KBM-7 (cell line): ENCODE results near the gene LTK.

Experiments used
- DNase-seq: peaks from one replicate; pipeline ENCODE4 v3.0.0-alpha.2; 2015
- in situ Hi-C: fragments of 300-500 bp; cut with MboI; formaldehyde crosslinking; loops from 2 replicates; pipeline ENCODE4 v1.14.3; 2020; ENCODE audit warnings: low sequenced_read_pairs, low pct_unique_long_range_greater_than_20kb, mixed read lengths

LTK gene

DNA sequence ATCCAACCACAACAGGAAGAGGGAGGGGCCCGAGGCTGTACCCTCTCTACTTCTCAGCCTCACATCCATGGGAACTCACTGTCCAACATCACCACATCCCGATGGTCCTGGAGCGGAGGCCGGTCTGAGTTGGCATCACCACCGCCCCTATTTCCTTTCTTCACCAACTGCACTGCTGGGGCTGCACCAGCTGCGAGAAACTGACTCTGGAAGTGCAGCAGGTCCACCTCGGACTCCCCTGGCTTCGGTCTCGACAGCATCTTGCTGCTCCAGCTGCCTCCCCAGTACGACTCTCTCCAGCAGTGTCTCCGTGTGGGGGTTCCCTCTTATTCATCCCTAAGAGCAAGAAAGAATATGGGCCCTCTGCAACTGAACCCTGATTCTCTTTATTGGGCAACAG, 23.2 kb upstream of the LTK start:
- no peak for DNase-seq
- in situ Hi-C loops = no loop called here

DNA sequence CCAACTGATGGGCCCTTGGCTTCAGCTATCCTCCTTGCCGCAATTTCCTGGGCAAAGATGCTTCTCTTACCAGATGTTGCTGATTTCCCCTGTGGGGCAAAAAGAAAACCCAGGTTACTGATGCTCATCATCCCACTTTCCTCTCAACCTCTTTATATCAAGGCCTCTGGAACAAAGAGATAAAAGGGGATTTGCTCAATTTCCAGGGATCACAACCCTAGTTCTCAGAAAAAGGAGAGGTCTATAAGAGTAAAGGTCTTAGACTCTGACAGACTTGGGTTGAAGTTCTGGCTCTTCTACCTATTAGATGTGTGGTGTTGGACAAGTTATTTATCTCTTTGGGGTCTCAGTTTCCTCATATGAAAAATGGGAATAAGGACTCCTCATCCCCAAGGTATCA, 21.9 kb upstream of the LTK start:
- in situ Hi-C loops = no loop called here
- no peak for DNase-seq

DNA sequence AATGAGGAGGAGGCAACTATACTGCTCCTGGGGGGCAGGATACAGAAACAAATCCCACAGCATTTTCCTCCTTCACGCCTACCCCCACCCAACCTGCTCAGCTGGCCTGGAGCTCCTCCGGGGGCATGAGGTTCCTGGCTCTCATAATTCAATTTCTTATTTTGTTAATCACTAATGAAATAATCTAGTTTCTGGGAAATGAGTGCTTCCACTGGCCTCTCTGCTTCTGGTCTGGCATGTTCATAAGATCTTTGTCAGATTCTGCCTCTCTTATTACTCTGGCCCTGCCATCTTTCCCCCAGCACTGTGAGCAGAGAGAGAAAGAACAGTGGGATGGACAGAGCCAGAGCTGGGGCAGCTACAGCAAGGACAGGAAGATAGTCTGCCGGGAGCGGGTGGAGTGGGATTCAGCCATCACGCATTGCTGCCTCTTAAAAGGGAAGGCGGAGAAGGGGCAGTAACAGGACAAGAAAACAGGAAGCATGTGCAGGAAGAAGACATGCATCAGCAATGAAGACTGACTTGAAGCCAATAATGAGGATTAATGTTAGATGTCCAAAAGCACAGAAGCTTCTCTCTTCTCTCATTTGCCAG, 16.8 kb upstream of the LTK start:
- in situ Hi-C loops = no loop called here
- peak; percentile 58 for DNase-seq

DNA sequence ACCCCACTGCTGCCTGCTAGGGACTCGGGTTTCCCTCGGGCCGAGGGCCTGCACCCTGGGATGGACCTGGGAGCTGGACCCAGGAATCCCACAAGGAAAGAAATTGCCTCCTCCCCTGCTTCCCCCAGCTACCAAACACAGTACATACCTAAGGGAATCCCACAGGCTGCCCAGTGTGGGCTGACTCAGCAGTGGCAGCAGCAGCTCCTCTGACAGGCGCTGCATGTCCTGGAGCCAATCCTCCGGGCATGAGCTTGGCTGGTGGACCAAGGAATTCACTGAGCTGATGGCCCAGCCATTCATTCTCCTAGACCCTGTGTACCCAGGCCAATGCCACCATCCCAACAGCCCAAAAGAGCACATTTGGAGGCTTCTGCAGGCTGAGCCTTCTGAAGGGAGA, 9.5 kb upstream of the LTK start:
- in situ Hi-C loops = no loop called here
- no peak for DNase-seq

DNA sequence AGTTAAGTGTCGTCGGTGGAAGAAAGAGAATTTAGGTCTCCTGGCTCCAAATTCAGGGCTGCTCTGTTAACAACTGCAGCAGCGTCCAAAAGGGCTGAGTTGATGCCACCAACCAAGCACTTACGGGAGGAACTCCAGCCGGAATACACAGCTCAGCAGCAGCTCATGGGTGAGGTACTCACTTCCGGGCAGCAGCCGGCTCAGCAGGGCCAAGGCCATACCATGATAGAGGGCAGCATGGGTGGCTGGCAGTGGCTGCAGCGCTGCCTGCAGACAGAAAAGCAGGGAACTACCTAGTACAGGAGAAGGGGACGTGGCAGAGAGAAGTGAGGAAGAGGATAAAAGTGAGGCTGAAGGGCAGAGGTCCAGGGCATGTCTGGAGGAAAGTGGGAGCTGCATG, 8.0 kb upstream of the LTK start:
- in situ Hi-C loops = no loop called here
- DNase-seq = no peak

DNA sequence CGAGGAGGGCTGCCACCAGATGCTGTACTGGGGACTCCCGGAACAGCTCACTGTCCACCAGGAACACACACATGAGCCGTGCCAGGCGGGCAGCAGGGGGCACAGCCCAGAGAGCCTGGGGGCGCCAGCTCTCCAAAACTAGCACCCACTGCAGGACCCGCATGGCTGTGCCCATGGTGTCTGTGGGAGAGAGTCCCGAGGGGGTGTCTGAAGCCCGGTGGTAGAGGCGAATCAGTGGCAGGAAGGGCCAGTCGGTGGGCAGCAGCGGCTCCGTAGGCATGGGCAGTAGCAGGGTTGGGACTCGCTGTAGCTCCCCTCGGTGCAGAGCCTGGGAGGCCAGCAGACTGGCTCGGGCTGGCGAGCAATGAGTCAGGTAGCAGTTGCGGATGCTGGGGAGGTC, 7.0 kb upstream of the LTK start:
- in situ Hi-C loops = no loop called here
- no peak for DNase-seq

DNA sequence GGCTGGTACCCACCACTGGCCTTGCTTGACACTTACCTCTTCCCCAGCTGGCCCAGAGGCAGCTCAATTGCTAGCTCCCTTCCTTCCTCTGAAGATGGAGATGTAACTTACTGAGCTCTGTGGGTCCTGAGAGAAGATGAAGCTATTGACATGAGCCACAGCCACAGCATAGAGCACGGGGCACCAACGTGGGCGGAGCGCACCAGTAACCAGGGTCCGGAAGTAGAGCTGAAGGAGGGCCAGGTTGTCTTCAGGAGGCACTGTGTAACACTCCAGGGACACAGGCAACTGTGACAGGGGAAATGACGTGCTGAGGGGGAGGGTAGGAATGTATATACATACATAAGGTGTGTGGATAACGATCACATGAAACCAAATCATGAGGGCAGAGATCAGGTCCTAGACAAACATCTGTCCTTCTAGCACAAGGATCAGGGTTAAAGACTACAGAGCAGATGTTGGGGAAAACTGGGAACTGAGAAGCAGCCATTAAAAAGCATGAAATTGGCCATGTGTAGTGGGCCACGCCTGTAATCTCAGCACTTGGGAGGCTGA, 4.3 kb upstream of the LTK start:
- no peak for DNase-seq
- in situ Hi-C loops = no loop called here

DNA sequence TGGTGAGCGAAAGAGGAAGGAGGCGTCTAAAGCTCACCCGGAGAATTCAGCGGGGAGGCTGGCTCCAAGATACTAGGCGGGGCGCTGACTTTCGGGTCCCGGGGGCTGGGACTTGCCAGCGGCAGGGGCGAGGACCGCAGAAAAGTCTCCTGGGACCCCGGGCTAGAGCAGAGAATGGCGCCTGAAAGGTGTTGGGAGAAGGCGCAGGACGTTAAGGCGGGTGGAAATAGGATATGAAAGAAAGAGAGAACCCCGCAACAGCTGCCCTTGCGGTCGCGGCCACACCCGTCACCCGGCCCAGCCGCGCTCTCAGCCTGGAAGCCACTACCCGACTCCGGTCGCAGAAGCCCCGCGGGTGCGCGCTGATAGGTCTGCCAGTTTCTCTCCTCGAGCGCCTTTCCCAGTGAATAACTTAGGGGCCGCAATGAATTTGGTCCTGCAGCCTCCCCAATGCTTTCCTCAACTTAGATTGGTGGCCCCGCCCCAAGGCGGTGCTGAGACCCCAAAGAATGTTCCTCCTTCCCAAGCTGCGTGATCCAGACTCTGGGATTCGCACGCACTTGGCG, 604 bp downstream of the LTK start:
- in situ Hi-C loops = no loop called here
- no peak for DNase-seq

DNA sequence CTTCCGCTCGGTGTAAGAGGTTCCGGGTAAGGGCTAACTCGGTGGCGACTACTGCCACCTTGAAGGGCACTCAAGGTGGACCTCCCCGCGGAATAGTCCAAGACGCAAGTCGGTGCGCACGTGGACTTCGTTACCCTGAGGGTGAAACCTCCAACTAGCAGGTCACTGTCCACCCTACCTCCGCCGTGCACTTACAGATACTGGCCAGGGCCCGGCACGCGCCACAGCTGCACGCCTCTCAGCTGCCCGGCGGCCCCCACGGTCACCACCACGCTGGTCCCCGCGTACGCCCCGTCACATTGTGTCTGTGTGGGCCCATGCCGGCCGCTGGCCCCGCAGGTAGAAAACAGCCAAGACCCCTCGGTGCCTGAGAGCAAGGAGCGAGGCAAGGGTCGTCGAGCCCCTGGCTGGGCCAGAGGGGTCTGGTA, 1.1 kb downstream of the LTK start:
- in situ Hi-C loops = no loop called here
- DNase-seq = no peak

DNA sequence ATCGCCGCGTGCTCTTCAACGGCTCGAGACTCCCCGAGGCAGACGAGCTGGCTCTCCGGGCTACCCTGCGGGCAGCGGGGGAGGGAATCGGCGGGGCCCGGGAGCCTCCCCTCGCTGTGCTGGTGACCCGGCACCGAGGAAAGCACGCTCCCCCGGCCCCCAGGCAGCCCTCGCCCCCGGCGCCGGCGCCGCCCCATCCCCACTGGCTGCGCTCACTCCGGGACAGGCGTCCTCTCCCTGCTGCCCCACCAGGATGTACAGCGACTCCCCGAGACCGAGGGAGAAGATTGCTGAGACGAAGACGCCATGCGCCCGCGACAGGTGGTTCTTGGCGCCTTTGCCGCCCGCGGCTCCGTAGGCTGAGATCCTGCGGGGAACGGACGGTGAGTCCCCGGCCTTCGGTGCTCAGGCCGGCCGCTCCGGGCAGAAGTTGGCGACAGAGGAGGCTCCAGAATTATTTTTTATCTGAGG, 1.7 kb downstream of the LTK start:
- DNase-seq = no peak
- in situ Hi-C loops = no loop called here

DNA sequence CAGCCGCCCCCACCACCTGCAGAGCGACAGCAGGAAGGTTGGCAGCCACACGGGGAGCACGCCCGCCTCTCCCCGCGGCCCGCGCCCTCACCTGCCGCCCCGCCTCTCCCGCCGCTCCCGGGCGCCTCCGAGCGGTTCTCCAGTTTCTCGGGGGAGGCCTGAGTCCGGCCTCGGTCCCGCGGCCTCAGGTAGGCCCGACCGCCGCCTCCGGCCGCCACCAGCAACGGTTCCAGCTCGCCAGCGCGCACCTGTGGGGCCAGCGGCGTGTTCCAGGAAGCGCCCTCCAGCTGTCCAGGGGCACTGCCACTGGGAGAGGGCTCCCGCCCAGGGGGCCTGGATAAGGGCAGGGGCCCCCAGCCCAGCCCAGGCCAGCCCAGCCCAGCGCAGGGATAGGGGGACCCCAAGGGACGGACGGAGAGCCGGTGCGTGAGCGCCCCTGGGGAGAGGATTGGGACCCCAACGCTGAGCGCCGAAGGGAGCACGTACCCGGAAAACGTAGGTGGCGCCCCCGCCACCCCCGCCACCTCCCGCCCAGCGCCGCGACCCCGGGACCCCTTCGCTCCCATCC, 2.2 kb downstream of the LTK start:
- in situ Hi-C loops = no loop called here
- DNase-seq = no peak

DNA sequence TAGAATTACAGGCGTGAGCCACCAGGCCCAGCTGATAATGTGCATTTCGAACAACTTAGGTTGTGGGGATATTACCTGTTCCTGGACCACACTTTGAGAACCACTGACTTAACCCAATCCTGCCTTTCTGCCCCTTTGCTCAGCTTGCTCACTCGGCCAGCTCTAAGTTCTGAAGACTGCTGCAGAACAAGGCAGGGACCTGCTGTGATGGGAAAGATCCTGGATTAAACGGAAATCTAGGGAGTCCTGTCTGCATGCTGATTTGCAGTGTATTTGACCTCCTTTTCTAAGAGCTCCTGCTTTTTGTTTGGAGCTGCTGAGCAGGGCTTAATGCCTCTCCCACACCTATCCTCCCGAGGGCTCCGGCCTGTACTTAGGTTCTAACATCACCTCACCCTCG, 2.9 kb downstream of the LTK start:
- in situ Hi-C loops = no loop called here
- no peak for DNase-seq

DNA sequence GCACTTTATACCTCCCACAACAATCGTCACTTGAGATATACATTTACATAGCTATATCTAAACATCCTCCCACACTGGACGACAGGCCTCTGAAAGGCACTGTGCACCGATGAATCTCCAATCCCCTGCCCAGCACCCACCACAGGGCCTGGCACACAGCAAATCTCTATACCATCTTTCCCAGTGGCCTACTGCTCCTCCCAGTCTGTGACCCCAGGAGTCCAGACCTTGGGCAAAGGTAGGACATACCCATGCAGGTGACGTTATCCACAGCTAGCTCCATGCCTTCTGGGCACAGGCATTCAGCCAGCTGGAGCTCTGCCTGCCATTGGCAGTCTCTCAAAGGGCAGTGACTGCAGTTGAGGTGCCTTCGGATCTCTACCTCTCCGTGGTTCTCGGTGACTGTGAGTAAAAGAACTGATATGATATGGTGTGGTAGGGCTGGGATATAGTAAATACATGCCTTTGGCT, 5.8 kb downstream of the LTK start:
- DNase-seq = no peak
- in situ Hi-C loops = no loop called here

DNA sequence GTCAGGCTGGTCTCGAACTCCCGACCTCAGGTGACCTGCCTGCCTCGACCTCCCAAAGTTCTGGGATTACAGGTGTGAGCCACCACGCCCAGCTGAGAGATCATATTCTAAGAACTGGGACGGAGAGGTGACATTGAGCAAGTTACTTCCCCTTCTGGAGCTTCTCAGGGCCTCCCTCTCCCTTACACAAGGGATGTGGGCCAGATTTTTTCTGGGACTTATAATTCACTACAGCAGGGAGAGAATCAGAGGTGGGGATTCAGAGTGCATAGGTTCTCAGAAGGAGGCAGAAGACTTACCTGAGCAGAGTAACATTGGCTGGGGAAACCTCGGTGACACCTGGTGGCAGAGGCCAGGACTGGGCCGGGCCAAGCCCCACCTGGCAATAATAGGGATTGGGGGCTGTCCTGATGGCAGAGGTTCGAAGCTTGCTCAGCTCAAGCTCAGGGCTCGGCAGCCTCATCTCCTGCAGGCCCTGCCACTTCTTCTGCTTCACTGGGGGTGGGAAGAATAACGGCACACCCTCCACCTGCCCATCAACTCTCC, 6.8 kb downstream of the LTK start:
- in situ Hi-C loops = no loop called here
- peak; percentile 35 for DNase-seq

DNA sequence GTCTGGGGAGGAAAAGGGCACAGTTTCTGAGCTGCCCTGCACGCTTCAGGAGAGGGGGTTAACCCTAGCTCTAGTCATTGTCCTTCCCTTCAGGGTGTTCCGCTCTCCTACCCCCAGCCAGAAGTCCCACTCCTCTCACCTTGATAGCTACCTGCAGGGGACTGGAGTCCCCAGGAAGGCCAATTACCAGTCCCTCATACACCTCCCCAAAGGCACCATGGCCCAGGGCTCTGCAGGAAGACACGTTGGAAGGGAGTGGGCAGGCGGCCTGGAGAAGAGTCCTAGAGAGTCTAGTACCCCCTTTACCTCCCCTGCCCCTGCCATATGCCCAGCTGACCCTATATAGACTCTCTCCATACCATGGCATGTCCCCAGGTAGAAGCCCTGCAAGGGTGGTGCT, 7.9 kb downstream of the LTK start:
- DNase-seq = no peak
- in situ Hi-C loops = no loop called here

DNA sequence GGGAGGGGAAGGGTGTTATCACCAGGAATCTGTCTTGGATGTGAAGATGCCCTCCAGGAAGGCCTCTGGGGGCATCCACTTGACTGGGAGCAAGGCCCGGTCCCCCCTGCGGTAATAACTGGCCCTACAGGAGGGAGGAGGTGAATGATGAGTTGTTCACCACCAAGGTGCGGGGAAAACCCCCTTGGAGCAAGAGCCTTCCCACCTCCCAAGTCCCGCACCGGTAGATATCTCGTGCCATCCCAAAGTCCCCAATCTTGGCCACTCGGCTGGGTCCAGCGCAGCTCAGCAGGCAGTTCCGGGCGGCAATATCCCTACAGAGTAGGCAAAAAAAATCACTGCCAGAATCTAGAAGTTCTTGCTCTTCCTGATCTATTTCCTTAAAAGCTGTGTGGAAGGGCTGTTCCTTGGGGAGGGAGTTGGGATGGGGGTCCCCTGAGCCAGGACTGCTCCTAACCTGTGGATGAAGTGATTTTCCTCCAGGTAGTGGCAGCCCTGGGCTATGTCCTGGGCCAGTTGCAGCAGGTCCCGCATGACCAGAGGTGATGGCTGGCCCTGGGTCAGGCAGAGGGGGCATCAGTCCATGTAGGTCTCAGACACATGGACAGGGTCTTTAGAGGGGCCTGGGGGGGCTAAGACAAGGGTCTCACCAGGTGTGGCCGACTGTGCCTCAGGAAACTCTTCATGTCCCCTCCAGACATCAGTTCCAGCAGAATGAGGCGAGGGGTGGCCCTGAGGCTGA, 8.7 kb downstream of the LTK start:
- no peak for DNase-seq
- in situ Hi-C loops = no loop called here

DNA sequence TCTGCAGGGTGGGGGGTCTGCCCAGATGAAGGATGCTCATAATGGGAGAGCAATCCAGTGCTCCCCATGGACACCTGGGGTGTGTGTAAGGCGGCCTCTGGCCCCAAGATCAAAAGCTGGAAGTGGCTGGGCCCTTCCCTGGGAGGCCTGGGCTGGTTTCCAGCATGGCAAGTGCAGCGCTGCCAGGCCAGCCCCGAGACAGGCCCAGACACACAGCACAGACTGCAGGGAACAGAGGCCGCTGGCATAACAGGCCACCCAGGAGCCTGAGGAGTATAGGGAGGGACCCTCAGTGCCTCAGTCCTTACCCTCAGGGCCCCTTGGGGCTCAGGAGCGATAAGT, 10.0 kb downstream of the LTK start:
- in situ Hi-C loops = no loop called here
- no peak for DNase-seq

DNA sequence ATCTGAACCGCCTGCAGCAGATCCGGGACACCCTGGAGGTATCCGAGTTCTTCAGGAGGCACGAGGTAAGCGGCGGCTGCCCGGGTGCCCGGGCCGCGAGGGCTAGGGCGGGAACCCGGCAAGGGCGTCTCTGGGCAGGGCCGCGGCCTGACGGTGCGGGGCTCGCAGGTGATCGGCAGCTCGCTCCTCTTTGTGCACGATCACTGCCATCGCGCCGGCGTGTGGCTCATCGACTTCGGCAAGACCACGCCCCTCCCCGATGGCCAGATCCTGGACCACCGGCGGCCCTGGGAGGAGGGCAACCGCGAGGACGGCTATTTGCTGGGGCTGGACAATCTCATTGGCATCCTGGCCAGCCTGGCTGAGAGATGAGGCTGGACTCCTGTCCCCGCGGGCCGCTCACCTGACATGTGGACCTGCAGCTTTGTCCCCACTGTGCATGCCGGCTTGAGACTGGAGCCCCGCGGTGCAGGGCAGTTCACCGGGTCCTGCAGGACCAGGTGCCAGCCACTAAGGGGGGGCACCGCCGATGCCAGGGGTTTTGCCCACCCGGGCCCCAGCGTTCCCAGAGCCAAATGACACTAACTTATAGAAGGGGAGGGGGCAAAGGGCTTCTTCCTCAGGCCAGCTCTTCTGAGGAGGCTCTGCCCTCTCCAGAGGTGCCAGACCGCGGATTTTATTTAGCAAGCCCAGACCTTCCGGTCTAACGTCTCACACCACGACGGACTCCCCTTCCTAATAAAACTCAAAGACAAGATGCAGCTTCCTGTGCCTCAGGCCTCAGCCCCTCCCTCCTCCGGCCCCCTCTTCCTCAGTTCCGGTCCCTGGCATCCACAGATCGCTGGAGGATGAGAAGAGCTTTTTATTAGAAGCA, 10.6 kb downstream of the LTK start:
- in situ Hi-C loops = no loop called here
- DNase-seq = peak; percentile 86
